Stimulated activated CD4-positive, alpha-beta T cell treated with anti-CD3 and anti-CD28 coated beads, Interleukin-2, amount 100 ng/mL, for 48 hours (primary cell): Measurements from ENCODE around the gene MYLK4.

Source experiments
- DNase-seq, 2 donors: peaks; one replicate each; pipeline ENCODE4 v3.0.0-alpha.2; 2020

The MYLK4 gene

DNA sequence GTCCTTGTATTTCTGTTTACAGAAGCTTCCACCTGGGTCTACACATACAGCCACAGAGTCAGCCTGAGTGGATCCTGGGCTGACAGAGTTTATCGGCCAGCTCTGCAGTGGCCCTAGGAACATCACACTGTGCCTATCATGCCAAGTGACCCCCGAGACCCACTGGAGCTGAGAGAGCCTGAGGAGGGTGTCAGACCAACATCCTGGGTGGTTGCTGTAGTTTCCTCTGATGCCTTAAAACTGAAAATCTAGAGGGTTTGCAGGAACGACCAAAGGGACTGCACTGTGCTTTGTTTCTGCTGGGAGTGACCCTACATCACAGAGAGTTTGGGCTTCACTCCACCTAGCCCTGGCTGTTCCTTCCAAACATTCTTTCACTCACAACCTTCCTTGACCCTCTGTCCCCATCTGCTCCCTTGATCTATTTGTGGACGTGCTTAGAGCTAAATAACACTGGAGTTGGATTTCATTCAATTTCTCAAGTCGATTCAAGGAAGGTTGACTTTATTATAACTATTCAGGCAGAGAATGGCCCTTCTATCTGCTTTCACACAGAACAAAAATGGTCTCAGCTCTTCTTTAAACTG is 18.1 kb downstream of the MYLK4 start:
- no peak for DNase-seq

- no peak for DNase-seq
Observed at GRCh38 chr6:2731281-2731909, 19.3 kb downstream of the MYLK4 start.

- DNase-seq = no peak
Observed at GRCh38 chr6:2730353-2731107, 20.2 kb downstream of the MYLK4 start.

DNA sequence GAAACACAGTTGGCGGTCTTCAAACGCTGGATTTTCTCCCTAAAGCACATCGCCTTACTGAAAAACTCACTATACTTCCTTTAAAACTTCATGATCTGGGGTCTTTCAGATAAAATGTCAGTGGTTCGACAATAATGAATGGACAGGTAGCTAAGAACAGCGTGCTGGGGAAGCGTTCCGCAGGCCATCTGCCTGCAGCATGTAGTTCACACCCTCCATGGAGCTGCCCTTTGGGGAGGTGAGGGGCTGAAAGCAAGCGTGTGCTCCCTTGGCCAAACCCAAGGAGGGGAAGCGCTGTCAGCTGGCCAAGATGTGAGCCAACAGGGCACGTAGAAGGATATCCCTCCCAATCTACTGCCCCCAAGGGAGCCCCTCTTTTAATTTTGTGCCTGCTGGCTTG is 20.8 kb downstream of the MYLK4 start:
- DNase-seq = no peak

DNA sequence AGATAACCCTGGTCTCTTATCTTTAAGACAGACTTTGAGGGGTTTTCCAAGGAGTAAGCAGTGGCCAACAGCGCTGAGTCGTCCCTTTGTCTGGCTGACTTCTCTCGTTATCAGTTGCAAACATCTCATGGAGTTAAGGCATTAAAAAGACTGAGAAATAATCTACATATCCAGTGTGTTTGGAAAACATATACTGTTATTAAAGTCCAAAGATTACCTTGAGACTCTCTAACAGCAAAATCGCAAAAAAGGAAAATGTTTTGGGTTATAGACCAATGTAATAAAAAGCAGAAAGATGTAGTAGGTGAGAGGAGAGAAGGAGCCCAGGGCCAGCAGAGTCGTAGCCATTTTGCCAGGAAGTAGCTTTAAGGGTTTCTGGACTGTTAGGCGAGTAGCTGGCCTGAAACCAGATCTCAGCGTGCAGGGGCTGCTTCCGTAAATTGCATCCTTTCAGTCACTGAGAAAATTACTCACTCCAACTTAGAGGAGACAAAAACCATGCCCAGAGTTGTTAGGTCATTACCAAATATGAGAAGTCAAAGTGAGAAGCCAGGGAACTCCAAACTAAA is 24.6 kb downstream of the MYLK4 start:
- no peak for DNase-seq

- DNase-seq = no peak
Observed at GRCh38 chr6:2725364-2725988, 25.2 kb downstream of the MYLK4 start.

- no peak for DNase-seq
Observed at GRCh38 chr6:2721219-2721618, 29.5 kb downstream of the MYLK4 start.

- DNase-seq = no peak
Observed at GRCh38 chr6:2719093-2719455, 31.6 kb downstream of the MYLK4 start.

DNA sequence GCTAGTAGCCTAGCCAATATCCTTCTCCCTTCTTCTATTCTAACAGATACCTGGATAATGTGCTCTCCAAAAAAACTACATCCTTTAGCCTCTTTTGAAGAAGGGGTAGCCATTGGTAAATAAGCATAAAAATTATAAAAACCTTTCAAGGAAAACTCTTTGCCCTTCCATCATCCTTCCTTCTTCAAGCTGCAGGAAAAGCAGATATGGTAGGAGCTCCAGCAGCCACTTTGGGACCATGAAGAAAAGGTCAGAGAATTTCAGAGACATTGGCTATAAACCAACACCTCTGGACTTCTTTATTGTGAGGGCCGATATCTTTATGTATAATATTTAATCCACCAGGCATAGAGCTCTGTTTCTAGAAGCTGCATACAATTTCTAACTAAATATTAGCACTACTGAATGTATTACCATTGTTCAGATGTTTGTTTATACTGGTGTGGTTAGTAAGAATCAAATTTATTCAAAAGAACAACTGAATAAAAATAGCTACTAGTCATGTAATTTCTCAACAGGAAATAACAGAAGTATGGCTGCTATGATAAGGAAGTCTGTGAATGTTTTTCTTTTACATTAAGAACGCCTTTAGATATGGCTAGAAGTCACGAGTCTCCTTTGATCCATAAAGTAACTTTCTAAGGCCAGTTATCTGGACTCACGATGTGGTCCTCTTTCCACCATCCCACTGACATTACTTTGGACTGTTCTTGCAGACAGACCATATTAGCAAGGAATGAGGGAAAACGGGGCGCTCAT is 32.2 kb downstream of the MYLK4 start:
- DNase-seq = no peak

DNA sequence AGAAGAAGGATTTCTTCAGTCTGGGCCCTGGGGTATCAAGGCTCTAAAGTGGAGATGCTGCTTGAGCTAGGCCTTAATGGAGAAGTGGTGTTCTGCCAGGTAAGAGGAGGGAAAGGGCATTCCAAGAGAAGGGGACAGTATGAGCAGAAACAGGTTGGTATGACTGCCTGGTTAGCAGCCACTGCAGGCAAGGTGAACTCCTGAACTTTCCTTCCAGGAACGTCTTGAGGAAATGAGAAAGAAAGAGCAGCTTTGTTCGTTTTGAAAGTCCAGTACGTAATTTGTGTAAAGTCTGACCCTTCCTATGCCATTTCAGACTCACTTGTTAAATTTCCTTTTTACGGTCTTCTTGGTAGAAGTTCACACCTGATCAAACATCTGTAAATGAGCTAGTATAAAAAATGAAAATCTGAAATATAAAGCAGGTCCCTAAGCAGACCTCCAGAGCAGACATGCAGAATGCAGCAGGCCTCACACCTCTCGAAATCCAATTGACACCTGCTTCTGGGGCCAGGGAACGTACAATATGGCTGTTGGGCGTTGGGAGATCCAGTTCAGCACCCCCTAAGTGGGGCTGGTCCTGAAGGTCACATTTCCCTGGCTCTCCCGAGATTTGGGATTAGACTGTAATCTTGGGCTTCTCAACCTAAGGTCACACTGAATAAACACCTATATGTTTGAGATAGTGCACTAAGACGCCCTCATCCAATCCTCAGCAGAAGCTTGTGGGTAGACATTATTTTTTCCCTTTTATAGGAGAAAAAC is 33.6 kb downstream of the MYLK4 start:
- no peak for DNase-seq

- DNase-seq = no peak
Observed at GRCh38 chr6:2715737-2716136, 35.0 kb downstream of the MYLK4 start.

DNA sequence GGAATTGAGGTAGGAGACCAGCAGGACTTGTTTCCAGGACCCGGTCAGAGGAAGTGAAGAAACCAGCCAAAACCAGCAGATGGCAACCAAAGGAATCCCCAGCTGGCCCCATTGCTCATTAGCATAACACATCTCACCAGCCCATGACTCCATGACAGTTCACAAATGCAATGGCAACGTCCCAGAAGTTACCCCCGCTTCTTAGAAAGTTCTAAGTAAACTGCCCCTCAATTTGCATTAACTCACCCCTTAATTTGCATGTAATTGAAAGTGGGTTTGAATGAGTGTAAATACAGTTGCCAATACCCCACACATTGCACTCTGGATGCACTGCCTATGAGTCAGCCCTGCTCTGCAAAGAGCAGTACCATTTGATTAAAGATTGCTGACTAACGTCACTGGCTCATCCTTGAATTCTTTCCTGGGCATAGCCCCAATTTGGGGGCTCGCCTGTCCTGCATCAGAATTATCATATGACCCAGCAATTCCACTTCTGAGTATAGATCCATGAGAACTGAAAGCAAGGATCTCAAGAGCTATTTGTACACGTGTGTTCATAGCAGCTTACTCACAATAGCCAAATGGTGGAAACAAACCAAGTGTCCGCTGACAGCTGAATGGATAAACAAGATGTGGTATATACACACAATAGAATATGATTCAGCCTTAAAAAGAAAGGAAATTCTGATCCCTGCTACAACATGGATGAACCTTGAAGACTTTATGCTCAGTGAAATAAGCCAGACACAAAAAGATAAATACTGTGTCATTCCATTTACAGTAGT is 36.4 kb downstream of the MYLK4 start:
- no peak for DNase-seq

GRCh38 chr6:2713473-2714110 is 37.1 kb downstream of the MYLK4 start:
- DNase-seq = no peak

- DNase-seq = no peak
Observed at GRCh38 chr6:2712102-2712501, 38.6 kb downstream of the MYLK4 start.

GRCh38 chr6:2710412-2710811 is 40.3 kb downstream of the MYLK4 start:
- DNase-seq = no peak

DNA sequence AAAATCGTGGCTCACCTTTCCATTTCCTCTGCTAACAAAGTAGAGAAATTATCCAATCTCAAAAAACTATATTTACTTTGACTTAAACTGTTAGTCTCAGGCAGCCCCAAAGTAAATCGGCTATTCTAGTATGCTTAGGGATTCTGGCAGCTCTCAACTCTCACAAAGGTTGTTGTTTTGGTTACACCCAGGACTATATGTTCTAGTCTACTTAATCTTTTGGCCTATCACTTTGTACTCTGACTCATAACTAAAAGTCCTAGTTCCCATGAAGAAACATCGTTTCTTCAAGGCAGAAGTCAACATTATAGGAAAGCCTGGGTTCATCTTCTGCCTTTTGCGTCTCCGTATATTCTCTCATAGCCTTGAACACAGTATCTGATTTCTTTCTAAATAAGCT is 42.3 kb downstream of the MYLK4 start:
- DNase-seq = no peak

DNA sequence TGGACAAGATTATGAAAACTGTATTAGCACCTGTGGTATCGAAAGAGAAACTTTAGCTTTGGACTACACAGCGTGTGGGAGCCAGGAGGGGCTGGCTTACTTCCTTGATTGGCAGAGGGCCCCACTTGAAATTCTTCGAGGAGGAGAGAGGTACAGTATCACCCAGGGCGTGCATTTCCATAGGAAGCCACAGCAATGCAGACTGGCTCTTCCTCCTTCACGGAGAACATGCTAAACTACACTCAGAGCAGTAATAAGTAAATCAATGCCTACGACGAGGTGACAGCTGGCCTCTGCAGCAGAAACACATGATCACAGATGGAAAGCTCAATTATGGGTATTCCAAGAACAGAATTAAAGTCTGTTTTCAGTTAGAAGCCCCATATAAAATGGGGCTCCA is 44.2 kb downstream of the MYLK4 start:
- no peak for DNase-seq

GRCh38 chr6:2705256-2705655 is 45.5 kb downstream of the MYLK4 start:
- no peak for DNase-seq

DNA sequence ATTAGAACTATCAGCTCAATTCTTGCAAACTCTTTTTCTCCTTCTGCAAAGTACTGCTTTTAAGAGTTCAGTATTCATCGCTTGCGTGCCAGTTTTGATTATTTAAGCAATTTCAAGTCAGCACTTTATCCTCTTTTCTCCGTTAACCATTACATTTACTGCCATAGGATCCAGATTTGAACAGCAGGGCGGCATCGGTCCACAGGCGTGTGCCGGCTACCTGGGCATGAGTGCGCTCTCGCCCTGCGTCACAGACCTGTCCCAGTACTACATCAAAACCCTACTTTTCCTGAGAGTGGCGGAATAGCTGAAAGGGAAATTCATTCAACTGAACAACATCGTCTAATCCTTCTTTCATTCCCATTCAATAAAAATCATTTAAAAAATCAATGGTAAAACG is 53.4 kb downstream of the MYLK4 start:
- DNase-seq = no peak

DNA sequence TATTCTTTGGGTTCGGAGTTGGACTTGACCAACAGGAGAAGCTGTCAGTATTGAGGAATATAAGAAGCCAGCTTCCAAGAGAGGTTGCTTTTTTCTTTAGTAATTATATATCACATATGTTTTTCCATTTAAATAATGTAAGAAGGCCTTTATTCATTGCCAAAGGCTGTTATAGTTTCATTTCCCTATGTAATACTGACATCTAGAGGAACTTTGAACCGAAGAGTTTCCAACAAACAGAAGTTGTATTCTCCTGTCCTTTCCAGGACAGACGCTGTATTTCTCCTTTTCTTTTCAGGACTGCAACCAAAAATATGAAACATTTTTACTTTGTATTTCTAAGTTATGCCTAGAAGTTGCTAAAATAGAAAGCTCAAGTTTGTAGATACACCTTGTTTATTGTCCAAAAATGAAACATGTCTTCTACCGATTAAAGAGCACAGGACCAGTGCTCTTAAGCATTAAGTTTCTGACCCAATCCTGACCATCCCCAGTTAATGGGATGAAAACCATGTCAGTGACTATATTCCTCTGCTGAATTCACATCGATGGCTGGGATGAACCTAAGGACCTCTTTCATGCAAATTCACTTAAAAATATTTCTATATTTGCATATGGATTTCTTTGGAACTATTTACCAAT is 55.1 kb downstream of the MYLK4 start:
- DNase-seq = no peak
